PFSK-1 (cell line): ENCODE measurements around the gene SMIM1.

Experiments
- TAF1 ChIP-seq: IDR thresholded peaks from 2 replicates; pipeline ENCODE4 v1.6.1; 2012; ENCODE audit warnings: low read length, control low read depth, borderline replicate concordance; ENCODE audit not compliant: insufficient read depth
- TF ChIP-seq, protein P1 (sequence below), 2 experiments: IDR thresholded peaks; 2 replicates each; pipeline versions ENCODE4 v1.6.1 to v1.8.0; 2011 to 2012; ENCODE audit warnings: low read depth in 2 of 2, low read length in 2 of 2, control low read depth in 1 of 2, inconsistent platforms in 1 of 2, mild to moderate bottlenecking in 1 of 2, moderate library complexity in 1 of 2; ENCODE audit not compliant: insufficient read depth in 1 of 2

DNA sequence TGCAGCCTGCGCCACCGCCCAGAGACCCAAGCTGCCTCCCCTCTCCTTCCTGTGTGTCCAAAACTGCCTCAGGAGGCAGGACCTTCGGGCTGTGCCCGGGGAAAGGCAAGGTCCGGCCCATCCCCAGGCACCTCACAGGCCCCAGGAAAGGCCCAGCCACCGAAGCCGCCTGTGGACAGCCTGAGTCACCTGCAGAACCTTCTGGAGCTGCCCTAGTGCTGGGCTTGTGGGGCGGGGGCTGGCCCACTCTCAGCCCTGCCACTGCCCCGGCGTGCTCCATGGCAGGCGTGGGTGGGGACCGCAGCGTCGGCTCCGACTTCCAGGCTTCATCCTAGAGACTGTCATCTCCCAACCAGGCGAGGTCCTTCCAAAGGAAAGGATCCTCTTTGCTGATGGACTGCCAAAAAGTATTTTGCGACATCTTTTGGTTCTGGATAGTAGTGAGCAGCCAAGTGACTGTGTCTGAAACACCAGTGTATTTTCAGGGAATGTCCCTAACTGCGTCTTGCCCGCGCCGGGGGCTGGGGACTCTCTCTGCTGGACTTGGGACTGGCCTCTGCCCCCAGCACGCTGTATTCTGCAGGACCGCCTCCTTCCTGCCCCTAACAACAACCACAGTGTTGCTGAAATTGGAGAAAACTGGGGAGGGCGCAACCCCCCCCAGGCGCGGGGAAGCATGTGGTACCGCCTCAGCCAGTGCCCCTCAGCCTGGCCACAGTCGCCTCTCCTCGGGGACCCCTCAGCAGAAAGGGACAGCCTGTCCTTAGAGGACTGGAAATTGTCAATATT is 39.3 kb upstream of the SMIM1 start:
- TF ChIP-seq, protein P1, sequence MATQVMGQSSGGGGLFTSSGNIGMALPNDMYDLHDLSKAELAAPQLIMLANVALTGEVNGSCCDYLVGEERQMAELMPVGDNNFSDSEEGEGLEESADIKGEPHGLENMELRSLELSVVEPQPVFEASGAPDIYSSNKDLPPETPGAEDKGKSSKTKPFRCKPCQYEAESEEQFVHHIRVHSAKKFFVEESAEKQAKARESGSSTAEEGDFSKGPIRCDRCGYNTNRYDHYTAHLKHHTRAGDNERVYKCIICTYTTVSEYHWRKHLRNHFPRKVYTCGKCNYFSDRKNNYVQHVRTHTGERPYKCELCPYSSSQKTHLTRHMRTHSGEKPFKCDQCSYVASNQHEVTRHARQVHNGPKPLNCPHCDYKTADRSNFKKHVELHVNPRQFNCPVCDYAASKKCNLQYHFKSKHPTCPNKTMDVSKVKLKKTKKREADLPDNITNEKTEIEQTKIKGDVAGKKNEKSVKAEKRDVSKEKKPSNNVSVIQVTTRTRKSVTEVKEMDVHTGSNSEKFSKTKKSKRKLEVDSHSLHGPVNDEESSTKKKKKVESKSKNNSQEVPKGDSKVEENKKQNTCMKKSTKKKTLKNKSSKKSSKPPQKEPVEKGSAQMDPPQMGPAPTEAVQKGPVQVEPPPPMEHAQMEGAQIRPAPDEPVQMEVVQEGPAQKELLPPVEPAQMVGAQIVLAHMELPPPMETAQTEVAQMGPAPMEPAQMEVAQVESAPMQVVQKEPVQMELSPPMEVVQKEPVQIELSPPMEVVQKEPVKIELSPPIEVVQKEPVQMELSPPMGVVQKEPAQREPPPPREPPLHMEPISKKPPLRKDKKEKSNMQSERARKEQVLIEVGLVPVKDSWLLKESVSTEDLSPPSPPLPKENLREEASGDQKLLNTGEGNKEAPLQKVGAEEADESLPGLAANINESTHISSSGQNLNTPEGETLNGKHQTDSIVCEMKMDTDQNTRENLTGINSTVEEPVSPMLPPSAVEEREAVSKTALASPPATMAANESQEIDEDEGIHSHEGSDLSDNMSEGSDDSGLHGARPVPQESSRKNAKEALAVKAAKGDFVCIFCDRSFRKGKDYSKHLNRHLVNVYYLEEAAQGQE (IDR thresholded peaks at IDR 0.05; ENCODE audit: insufficient read depth in 1 of 2, low read depth in 2 of 2, low read length in 2 of 2) = no peak
- no peak for TF ChIP-seq TAF1
